ENCODE data around the gene CIAPIN1.

CIAPIN1 gene

DNA sequence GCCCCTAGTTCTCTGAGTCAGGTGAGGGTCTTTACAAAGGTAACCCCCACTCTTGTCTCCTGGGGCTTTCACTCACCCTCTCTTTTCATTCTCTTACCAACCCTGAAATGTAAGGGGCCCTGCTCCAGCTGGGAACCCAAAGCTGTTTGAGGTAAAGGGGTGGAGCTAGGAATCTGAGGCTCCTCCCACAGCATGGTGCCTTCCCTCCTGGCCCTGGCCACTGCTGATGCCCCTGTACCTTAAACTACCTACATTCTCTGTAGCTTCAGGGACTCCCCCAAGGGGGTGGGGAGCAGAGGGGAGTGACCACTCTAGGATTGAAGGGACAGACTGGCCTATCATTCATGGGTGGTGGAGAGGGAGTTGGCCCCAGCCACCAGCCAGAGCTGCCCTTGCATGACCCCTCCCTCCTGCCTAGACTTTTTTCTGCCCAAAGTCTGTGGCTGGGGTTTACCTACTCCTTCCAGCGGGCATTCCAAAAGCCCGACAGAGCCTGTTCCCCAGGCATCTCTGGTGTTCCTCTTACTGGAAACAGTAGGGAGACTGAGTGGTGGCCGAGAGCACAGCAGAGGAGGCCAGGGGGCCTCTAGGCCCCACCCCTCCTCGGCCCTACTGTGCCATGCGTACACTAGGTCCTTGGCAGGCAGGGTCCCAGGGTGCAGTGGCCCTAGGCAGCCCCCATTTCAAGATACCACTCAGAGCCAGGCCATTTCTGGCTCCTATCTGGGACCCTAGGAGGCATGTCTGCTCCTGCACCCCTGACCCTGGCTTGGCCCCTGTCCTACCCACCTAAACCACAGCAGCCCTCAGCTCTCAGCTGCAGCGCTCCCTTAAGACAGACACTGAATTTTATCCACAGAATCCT is 29.6 kb upstream of the CIAPIN1 start:
- no peak for DNase-seq (ENCODE audit: low read depth)

DNA sequence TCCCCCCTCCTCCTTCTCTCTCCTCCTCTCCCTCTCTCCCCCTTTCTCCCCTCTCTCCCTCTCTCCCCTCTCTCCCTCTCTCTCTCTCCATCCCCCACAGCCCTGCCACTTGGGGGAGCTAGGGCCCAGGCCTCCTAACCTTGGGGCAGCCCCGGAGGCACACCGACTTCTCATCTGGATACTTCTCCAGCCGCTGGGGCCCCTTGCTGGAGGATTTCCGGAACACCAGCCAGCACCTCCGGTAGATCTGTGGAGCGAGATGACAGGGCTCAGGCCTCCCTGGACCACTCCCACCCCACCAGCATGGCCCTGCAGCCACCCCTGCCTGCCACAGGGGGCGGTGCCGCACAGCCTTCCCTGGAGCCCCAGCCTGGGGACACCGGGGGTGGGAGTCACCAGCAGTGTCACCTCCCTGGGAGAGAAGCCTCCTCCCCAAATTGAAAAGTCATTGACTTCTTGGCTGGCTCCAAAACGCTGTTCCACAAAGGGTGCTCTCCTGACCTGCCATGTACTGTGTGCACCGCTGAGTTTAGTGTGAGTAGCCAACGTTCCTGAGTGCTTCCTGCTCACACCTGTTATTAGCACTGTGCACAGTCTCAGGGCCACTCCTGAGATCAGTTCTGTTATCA is 28.6 kb upstream of the CIAPIN1 start:
- DNase-seq (ENCODE audit: low read depth) = peak; percentile 59

DNA sequence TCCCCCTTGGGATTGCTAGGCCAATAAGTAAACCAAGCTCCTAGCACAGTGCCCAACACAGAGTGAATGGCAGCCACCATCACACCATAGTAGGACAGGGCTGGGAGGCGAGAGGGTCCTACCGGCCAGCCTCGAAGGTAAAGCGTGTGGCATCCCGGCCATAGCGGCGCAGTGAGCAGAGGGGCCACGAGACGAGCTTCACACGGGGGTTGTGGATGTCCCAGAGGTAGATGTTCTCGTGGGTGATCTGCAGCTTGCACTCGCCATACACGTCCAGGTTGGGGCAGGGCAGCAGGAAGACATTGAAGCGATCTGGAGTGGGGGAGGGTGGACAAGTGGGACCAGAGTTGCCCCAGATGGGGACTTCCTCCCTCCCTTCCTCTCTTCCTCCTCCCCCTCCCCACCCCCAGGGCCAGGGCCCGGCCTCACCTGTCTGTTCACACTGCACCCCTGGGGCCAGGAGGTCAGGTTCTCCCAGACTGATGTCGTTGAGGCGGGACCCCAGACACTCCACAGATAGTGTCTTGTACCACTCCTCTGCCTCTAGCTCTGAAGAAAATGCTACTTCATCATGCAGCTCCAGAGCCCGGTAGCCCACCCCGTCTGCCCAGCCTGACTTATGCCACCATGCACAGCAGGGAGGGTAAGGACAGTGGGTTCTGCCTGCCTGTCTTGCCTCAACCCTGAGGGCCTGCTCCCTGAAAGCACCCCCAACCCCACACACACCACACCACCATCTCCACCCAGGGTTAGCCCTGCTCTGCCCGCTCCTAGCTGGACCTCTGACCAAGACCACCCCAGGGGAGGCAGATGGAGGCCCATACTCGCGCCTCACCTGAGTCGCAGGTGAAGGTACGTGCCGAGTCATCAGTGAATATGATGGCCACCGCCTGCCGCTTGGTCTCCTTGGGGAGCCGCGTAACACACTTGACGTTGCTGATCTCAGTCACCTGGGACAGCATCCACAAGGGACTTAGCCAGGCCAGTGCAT is 27.8 kb upstream of the CIAPIN1 start:
- DNase-seq (ENCODE audit: low read depth) = no peak

GRCh38 chr16:57473906-57474305 is 26.7 kb upstream of the CIAPIN1 start:
- DNase-seq (ENCODE audit: low read depth) = no peak

GRCh38 chr16:57473176-57473840 is 26.1 kb upstream of the CIAPIN1 start:
- no peak for DNase-seq (ENCODE audit: low read depth)

GRCh38 chr16:57472665-57473060 is 25.5 kb upstream of the CIAPIN1 start:
- DNase-seq (ENCODE audit: low read depth) = no peak

DNA sequence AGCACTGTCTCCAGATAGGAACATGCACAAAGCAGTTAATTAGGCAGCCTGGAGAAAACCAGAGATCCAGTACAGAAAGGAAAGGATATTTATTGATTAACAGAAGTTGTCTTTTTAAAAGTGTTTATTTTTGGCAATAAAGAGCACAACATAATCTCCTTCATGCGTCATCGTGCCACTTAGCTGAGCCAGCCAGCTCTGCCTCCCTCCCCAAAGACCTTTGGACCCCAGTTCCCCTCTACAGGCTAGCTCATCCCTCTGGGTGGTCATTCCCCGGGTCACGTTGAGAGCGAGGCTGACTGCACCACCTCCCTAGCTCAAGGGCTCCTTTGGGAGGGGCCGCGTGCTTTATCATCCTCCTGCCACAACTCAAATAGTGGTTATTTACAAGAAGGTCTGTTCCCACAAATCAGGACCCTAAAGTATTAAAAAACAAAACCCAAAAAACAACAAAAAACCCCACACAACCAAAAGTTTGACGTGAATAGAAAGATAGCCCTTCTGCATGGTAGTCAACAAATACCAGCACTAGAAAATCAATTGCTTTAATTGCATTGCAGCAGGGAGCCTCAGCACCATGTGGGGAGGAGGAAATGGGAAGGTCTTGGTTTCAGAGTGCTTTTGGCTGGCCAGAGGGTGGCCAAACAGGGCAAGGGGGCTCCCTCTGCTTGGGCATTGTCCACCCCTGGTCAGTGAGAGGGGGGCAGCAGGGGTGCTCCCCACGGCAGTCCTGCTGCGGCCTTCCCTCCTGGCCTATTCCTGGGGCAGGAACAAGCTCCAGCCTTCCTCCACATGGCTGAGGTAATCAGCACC is 24.9 kb upstream of the CIAPIN1 start:
- no peak for DNase-seq (ENCODE audit: low read depth)

GRCh38 chr16:57471209-57471608 is 24.0 kb upstream of the CIAPIN1 start:
- DNase-seq (ENCODE audit: low read depth) = no peak

- DNase-seq (ENCODE audit: low read depth) = no peak
These were observed 23.5 kb upstream of the CIAPIN1 start for GRCh38 chr16:57470711-57471110.

DNA sequence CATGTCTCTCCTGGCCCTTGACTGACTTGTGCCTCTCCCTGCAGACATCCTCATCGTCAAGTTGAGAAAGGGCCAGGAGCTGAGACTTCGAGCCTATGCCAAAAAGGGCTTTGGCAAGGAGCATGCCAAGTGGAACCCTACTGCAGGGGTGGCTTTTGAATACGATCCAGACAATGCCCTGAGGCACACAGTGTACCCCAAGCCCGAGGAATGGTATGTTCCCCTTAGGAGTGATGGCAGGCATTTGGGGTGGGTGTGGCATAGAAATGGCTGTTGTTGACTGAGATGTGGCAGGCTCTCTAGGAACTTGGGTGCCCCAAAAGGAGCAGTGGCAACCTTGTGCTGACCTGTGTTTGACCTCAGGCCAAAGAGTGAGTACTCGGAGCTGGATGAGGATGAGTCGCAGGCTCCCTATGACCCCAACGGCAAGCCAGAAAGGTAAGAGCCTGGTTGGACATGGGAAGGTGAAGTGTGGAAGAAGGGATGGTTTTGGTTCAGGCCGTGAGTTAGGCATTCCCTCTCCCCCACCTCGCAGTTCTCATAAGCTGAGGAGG is 22.8 kb upstream of the CIAPIN1 start:
- DNase-seq (ENCODE audit: low read depth) = no peak

GRCh38 chr16:57469046-57469445 is 21.9 kb upstream of the CIAPIN1 start:
- DNase-seq (ENCODE audit: low read depth) = no peak

DNA sequence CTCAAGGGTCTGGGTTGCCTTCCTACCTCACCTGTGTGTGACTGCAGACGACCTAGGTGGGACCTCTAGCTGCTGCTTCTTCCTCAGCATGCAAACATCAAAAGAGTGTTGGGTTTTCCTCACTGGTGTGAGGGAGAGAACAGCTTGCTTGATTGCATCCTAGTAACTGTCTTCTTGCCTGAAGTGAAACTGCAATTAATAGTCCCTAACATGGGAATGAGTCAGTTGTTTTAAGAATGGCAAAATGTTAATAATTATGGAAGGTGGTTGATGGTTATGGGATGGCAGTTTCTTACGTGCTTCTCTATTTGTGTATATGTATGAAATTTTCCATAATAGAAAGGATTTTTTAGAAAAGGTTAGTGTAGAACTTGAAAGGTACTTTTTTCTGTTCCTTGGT is 21.2 kb upstream of the CIAPIN1 start:
- no peak for DNase-seq (ENCODE audit: low read depth)

DNA sequence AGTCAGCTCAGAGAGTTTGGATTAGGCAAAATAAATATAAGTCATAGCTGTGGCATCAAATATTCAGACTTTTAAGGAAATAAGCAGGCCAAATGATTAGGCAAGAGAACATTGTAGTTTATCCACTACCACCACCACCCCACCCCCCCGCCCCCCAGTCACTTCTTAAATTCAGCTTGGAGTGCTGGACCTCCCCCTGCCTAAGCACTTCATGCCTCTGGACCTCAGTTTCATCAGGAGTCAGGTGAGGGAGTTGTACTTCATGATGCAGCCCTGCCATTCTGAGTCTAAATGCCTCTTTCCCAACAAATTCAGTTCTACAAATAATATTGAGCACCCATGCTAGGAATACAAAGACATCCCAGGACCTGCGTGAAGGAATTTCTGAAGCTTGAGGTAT is 17.3 kb upstream of the CIAPIN1 start:
- no peak for DNase-seq (ENCODE audit: low read depth)

DNA sequence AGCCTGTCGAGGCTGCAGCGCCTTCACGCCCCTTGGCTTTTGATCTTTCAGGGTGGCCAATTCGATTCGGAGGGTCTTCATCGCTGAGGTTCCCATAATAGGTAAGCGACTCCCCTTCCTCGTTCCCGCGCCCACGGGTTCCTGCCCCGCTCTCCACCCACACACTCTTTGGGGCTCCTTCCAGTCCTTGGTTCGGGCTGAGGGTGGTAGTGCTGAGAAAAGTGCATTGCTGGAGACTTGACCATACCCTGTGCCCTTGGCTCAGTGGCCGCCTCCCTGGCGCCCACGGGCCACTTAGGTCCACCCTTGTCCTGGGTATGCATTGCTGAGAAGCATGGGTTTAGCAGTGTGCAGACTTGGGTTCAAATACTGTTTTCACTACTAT is 15.8 kb upstream of the CIAPIN1 start:
- DNase-seq (ENCODE audit: low read depth) = no peak

DNA sequence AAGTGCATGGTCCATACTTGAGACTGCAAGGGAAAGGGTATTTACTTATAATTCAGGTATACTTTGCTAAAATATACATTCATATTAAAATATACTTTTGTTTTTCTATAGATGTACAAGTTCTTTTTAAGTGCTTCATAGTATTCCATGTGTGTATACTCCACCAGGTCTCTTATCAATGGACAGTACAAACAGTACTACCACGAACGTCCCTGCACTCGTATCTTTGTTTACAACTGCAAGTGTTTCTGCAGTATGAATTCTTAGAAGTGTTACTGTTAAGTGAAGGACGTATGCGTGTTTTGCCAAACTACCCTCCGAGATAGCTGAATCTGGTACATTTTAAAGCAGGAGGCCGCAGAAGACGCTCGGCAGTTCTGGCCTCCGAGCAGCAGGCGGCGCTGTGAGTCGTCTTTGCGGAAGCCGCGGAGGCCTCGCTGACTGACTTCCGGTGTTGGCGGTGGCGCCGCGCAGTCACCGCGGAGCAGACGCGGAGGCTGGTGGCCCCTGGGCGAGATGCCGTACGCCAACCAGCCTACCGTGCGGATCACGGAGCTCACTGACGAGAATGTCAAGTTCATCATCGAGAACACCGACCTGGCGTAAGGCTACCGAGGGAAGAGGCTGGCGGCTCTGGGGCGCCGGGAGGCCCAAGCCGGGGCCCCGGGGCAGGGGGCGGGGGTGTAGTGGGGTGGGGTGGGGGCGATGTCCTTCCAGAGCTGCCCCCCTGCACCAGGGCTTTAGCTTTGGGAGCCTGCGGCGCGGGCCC is 15.2 kb upstream of the CIAPIN1 start, which contains the start of gene POLR2C:
Gene POLR2C (plus strand): TSS at position 471 of the 769 bp plus-strand sequence. CDS start 46 bp downstream, at position 517.
- DNase-seq (ENCODE audit: low read depth) = peak; percentile 88

DNA sequence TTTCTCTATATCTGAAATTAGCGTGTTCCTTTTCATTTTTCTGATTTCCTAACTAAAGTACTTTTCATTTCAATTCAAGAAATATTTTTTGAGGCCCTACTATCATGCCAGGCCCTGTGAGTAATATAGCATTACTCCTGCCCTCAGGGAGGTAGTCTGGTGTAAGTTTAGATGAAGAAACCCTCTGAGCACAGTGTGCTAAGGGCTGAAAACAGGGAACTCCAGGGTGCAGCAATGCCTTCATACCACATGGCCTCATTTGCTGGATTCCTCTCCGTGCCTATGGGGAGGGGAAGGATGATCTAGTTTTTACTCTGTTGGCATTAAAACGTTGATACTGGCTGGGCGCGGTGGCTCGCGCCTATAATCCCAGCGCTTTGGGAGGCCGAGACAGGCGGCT is 4.8 kb upstream of the CIAPIN1 start:
- DNase-seq (ENCODE audit: low read depth) = no peak

- no peak for DNase-seq (ENCODE audit: low read depth)
These were observed 527 bp downstream of the CIAPIN1 start for GRCh38 chr16:57446531-57447185.

- DNase-seq (ENCODE audit: low read depth) = no peak
These were observed 1.7 kb downstream of the CIAPIN1 start for GRCh38 chr16:57445510-57445909.

DNA sequence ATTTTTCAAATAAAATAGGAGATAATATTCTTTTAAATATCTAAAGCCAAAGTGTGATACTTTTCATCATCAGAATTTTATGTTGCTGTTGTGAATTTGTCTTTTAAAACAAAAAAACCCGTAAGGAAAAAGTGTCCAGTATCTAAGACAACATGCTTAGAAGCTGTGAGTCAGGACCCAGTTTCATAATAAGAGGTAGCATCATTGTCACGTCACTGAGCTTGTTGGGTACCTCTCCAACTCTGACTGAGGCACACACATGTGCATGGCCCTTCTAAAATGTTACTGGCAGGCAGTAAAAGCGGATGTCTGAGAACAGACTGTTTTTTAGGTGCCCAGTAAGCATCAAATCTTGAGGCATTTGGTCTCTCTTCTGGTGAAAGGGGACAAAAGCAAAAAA is 2.5 kb downstream of the CIAPIN1 start:
- DNase-seq (ENCODE audit: low read depth) = no peak
